GM12891 (cell line): ENCODE results near the gene BOD1L1.

Source experiments
- DNase-seq: peaks from one replicate; pipeline ENCODE4 v3.0.0; 2011; ENCODE audit warnings: low spot score; ENCODE audit not compliant: insufficient read length
- FAIRE-seq: peaks from 2 replicates; lab custom pipeline; 2011; peaks lifted over from hg19 to GRCh38; lab: Jason Lieb, UNC
- PAX5 ChIP-seq: IDR thresholded peaks from 2 replicates; pipeline ENCODE4 v1.6.1; 2011; ENCODE audit warnings: low read length, moderate library complexity, mild to moderate bottlenecking; ENCODE audit not compliant: insufficient read depth, severe bottlenecking
- POLR2A ChIP-seq: IDR thresholded peaks from 2 replicates; pipeline ENCODE4 v1.6.1; 2011; ENCODE audit warnings: low read depth, low read length, control low read depth
- POLR2AphosphoS5 ChIP-seq: IDR thresholded peaks from 2 replicates; pipeline ENCODE4 v1.6.1; 2011; ENCODE audit warnings: low read depth, low read length, control low read depth
- POU2F2 ChIP-seq: IDR thresholded peaks from 2 replicates; pipeline ENCODE4 v1.6.1; 2011; ENCODE audit warnings: low read depth, mild to moderate bottlenecking, control low read depth, low read length, moderate library complexity
- SPI1 ChIP-seq: IDR thresholded peaks from 2 replicates; pipeline ENCODE4 v1.6.1; 2011; ENCODE audit warnings: low read depth, low read length, control low read depth
- TAF1 ChIP-seq: IDR thresholded peaks from 2 replicates; pipeline ENCODE4 v1.6.1; 2011; ENCODE audit warnings: low read depth, low read length, control low read depth

BOD1L1 gene

DNA sequence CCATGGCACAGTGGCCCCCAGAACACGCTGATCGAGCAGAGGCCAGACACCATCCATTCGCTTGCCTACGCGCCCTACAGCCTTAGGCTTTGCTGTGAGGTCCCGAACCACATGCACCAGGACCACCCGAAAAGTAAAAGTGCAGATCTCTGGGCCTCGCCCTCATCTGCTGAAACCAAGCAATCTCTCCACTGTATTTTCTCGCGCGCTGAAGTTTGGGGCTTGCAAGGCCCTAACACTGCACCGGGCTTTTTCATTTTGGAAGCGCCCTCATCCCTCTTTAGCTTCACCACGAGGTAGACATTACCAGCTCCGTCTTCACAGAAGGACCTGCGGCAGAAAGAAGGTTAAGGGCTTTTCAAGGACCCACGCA lies 104.4 kb downstream of the BOD1L1 start:
- FAIRE-seq: no peak
- peak; percentile 3 for DNase-seq
- TF ChIP-seq POU2F2: no peak
- TF ChIP-seq POLR2A: no peak
- TF ChIP-seq POLR2AphosphoS5: no peak
- no peak for TF ChIP-seq TAF1
- no peak for TF ChIP-seq SPI1
- TF ChIP-seq PAX5: no peak

DNA sequence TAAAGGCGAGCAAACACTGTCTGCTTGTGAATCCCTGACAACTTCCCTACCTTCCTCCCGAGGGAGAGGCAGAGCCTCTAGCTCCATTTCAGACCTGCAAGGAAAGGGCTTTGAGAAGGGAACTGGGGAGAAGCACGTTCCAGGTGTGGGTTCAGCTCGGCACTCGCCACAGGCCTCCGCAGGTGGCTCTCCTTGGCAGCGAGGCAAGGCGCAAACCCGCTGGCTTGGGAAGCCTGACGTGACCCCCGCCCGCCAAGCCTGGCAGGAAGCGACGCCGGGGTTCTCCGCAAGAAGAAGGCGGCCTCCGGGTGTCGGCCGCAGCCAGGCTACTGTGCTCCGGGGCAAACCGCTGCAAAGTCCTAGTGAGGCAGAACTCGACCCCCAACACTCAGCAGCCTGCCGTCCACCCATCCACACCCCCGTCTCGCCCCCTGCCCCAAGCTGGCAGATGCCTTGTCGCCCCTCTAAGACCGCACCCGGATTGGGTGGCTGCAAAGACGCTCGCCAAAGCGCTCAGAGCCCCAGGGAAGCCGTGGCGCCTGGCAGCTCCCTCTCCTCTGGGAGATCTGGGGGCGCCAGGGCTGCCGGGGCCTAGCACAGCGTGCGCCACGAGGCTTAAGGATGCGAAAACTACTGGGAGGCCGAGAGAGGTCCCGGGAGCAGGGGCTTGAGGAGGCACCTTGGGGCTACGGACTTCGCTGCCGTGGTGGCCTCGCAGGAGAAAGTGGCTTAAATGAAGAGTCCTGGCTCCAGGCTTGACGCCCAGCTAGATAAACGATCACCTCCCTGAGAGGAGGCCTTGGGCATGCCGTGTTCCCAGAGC lies 105.0 kb downstream of the BOD1L1 start:
- no peak for TF ChIP-seq PAX5
- TF ChIP-seq POLR2A: no peak
- TF ChIP-seq SPI1: no peak
- no peak for TF ChIP-seq POLR2AphosphoS5
- TF ChIP-seq POU2F2: no peak
- TF ChIP-seq TAF1: no peak
- peak; percentile 21 for DNase-seq
- FAIRE-seq: no peak

DNA sequence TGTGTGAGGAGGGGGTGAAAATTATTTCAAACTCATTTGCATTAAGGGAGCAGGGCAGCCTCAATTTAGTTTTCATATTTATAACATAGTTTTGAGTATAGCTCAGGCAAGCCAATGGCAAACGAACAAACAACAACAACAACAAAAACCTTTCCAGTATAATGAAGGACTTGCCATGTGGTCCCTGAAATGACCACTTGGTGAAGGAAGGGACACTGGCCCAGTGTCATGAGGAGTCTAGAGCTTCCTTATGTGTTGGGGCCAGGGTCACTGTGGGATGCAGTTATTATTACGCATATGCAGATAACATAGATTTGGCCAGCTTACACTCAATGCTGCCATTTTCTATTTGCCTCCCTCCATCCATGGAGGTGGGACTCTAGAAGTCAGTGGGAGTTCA lies 106.5 kb downstream of the BOD1L1 start:
- FAIRE-seq: no peak
- DNase-seq: no peak
- TF ChIP-seq POLR2AphosphoS5: no peak
- TF ChIP-seq POU2F2: no peak
- no peak for TF ChIP-seq SPI1
- no peak for TF ChIP-seq TAF1
- TF ChIP-seq PAX5: no peak
- TF ChIP-seq POLR2A: no peak
